ENCODE data around the gene GPX3.

The GPX3 gene

DNA sequence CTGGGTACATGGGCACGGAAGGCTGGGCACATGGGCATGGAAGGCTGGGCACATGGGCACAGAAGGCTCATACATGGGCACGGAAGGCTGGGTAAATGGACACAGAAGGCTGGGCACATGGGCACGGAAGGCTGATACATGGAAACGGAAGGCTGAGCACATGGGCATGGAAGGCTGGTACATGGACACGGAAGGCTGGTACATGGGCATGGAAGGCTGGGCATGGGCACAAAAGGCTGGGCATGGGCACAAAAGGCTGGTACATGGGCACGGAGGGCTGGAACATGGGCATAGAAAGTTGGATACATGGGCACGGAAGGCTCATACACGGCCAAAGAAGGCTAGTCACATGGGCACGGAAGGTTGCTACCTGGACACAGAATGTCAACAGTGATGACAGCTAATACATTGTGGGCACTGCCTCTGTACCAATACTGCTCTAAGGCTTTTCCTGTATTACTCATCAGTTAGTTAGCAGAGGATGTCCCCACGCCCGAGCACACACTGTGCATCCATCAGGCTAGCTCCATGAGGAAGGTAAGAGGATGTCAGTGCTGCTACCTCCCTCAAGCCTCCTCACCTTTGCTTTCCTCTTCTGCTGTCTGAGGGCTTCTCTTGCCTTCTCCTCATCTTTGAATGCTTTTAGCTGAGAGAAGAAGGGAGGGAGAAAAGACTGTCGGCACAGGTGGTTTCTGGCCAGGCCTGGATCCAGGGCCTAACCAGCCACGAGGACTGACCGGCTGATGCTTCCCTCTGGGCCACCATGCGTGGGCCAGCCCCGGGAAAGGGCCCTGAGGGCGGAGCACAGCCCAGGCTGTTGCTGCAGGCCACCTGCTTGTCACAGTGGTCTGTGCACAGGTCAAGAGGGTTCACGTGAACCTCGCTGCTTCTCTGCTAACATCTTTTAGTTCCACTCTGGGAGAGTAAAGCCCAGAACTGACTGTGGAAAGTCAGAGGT is 14.3 kb downstream of the GPX3 start:
- no peak for DNase-seq

DNA sequence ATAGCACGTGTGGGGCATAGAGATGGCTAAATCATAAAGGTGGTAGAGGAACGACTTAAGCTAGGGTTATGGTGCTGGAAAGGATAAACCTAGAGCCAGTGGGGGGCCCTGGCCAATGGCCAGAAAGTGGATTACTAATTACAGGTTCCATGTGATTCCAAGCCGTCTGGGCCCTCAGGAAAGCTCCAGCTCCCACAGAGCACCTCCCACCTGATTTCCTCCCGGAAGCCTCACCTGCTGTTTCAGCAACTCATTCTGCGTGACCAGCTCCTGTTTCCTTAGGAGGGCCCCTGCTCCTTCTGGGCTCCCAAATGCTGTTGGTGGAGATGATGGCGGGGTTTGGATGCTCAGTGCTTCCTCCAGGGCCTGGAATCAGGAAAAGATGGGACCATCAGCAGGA is 16.2 kb downstream of the GPX3 start:
- peak; percentile 36 to 70 for DNase-seq

DNA sequence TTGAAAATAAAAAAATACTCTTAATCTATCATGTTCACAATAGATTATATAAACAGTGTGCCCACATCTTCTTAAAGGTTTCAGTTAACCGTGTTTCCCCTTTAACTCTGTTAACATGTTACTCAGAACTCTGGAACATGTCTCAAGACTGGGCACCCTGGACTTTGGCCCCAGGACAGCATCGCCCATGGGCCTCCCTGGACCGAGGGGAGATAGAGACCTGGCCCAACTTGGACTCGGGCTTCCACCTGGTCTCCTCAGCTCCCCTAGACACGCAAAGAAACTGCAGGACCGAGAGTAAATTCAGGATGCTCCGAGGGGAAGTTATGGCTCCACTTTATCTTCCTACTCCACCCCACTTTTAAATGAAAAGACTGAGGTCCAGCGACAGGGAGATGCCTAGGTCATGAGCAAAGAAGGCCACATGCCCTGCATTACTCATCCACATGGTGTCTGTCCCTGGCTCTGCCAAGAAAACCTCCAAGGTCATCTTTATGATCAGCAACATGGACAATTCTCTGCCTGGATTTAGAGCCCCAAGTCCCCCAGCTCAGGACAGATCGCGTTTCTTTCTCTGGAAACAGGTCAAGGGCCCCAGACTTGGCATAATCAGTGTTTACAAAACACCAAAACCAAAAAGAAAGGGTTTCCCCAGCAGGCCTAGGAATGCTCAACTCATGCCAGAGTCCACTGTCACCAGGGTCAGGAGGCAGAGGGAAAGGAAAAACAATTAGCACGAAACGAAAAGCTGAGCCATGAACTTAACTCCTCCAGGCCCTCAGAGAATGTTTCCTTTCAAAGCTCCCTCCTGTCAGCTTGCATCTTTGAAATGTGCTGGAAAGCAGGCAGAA is 17.4 kb downstream of the GPX3 start:
- no peak for DNase-seq

DNA sequence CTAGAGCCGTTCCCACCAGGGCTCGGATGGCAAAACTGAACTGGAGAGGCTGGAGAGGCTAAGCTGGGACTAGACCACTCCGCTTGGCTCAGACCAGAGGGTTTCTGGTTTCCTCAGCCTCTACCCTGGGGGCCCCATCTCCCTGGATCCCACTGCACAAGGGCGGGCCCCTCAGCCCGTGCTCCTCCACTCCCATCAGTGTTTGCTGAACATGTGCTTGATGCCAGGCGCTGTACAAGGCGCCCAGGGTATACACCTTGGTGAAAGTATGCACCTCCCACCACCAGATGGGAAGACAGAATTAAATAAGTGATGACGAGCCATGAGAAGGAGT is 18.0 kb downstream of the GPX3 start:
- no peak for DNase-seq

DNA sequence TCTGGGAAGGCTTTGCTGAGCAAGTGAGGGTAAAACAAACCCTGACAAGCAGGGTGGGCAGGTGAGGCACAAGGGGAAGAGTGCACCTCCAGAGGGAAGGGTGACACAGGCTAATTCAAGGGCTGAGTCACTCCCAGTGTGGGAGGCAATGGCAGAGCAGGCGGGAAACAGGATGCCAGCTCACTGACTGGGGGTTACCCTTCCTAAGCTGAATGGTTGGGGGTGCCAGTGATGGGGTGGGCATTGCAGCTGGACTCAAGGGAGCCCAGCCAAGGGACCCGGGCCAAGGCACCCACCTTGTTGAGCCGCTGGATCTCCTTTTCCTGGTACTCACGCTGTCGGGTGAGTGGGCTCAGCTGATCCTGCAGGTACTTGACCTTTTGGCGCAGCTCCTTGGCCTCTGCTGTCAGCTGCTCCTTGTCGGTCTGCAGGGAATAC is 18.4 kb downstream of the GPX3 start:
- DNase-seq = no peak

DNA sequence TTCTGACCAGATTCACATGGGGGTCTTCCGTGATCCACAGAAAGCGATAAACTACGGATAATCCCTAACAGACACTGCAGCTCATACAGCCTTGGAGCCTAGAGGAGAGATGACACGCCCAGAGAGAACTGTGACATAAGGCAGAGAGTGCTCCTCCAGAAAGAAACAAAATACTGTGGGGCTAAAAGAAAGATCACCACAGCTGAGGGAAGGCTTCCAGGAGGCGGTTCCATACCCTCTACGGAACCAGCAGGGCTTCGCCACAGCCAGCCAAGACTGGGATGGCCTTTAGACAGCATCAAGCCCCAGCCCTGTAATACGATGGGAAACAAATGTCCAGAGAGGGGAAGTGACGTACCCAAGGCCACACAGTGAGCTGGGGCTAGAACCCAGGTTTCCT is 19.3 kb downstream of the GPX3 start:
- DNase-seq = no peak

DNA sequence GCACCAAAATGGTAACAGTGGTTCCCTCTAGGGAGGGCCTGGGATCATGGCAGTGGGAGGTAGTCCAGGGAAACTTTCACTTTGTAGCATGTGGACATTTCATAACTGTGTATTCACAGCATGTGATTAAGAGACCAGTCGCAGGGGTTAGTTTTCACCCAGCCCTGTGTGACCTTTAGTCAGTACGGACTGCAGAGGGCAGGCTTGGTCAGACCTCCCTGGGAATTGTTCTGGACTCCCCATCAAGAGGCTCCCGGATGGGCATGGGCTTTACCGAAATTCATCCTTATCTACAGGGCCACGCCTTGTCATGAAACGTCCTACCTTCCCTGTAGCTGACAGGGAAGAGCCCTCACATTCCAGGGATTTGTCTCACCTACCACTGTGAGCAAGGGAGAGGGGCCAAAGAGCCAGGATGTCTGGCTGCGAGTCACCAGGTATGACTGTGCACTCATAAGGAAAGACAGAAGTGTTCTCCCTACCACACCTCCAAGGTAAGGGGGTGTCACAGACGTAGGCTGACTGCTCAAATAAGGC is 19.9 kb downstream of the GPX3 start:
- no peak for DNase-seq

DNA sequence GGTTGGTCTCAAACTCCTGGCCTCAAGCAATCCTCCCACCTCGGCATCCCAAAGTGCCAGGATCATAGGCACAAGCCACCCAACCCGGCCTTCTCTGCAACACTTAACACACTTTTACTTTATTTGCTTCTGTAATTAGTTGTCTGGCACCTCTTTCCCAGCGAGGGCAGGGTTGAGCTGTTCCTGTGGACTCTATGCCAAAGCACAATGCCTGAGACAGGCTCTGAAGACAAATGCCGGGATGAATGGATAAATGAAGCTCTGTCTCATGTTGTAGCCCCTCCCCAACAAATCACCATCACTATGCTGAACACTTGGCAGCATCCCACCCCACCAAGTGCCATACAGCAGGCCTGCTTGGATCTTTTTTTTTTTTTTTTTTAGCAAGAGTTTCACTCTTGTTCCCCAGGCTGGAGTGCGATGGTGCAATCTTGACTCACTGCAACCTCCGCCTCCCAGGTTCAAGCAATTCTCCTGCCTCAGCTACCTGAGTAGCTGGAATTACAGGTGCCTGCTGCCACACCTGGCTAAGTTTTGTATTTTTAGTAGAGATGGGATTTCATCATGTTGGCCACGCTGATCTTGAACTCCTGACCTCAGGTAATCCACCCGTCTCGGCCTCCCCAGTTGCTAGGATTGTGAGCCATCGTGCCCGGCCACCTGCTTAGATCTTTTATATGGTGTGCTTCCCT is 21.3 kb downstream of the GPX3 start:
- no peak for DNase-seq

DNA sequence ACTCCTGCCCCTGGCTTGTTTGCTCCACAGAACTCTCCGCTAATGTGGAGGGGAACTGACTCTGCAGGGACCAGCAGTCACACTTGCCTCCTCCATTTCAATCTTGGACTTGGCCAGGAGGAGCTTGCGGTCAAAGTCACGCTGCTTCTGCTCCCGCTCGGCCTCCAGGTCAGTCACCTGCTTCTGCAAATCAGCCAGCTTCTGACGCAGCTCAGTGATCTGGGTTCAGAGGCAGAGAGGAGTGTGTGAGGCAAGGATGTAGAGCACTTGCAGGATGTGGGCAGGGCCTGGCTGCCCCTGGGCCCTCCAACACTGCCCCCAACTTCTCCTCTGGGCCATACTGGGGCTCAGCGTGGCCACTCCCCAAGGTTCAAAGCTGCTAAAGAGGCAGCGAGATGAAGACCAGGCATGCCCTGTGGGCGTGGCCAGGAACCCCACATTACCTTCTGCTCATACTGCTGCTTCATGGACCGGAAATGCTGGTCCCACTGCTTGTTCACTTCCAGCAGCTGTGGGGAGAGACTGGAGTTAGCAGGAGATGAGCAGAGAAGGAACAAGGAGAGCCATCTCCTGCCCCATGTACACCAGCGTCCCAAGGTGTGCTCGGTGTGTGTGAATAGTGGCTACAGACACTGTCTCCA is 22.2 kb downstream of the GPX3 start:
- no peak for DNase-seq

DNA sequence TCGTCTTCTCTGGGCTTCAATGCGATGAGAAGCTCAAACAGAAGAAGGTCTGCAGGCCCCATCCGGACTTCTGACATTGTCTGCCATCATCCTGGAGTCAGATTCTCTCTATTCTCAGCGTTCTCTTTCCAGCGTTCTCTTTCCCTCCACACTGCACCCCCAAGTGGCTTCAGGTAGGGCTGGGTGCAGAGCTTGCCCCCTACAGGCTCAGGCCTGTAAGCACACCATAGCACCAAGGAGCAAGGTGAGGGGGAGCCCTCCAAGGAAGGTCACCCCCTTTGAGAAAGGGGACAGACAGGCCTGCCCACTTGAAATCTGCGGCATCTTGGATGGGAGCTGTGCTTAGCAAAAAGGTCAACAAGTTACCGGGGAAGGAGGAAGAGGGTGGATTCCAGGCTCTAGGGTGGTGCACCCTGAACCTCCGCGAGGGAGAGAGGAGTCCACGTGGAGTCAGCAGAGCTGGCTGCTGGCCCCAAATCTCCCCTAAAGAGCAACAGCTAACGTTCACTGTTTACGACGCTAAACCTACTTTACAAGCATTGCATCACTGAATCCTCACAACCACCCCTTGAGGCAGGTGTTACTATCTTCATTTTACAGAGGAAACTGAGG is 27.5 kb downstream of the GPX3 start:
- no peak for DNase-seq

DNA sequence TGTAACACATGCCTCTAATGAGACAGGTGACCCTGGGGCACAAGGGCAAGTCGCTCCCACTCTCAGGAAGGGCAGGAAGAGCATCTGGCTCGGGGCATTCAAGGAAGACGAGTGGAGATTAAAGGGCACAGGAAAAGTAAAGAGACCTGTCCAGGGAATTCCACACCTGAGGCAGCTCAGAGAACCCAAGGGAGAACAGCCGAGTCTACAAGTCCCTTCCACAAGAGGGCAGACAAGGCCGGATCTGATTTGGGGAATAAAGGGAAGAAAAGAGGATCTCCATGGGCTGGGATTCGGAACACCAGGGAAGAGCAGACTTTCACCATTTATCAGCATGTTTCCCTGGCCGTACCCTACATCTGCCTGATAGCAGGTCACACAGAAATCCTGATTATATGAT is 28.1 kb downstream of the GPX3 start:
- DNase-seq = no peak

DNA sequence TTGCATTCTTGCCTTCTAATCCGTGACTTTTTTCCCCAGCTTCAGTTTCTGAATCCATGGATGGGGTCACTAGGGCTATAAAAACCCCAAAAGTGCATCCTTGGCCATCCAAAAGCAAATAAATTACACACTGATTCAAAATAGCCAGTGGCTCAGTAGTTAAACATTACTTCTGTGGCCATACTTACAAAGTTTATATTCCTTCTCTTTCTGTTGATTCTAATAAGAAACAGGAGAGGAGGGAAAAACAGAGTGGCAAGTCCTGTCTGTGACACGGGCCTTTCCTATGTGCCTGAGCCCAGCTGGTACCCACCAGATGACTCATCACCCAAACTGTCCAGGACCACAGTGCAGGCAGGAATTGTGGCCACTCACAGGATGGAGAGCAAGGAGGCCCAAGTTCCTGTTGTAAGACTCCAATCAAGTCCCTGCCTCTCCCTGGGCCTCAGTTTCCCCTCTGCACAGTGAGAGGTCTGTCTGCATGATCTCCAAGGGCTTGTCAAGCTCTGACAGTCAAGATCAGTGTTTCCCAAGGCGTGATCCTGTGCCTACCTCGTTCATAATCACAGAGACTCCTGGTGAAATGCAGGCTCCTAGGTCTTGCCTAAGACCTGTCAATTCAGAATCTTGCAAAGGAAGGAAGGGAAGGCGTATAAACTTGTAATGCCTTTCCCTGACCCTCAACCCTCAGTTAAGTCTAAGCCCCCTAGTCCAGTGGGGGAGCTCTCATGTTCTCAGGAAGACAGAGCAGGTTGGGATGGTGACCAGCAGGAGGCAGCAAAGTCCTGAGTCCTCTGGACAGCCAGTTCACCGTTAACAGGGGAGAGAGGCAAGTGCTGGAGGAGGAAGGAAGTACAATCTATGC is 30.9 kb downstream of the GPX3 start:
- DNase-seq = peak in 1 of 2 experiments; percentile 25

DNA sequence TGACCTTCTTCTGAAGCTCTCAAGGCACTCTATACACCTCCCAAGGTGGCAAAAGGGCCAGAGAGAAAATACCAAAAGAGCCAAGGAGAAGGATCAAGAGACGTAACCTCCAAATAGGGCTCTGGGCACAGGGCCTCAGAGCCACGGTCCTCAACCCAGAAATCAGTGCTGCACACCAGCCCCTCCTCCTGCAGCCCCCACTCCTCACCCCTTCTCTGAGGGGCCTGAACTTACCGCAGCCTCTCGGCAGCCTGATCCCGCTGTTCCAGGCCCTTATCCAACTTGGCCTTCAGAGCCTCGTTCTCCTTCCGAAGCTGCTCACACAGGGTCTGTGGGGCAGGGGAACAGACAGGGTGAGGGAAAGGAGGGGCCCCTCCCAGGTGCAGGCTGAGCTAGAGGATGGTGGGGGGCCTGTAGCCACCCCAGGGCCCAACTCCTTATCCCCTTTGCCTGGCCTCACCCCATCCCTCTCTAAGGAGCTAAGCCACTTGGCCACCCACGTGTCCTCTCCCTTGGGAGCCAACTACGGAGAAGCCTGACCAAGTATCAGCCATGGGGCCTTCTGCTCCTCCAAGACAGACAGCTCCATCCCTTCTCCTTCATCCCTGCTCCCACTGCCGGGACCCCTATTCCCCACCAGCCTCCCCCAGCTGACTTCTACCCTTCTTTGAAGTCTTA is 31.7 kb downstream of the GPX3 start:
- no peak for DNase-seq

DNA sequence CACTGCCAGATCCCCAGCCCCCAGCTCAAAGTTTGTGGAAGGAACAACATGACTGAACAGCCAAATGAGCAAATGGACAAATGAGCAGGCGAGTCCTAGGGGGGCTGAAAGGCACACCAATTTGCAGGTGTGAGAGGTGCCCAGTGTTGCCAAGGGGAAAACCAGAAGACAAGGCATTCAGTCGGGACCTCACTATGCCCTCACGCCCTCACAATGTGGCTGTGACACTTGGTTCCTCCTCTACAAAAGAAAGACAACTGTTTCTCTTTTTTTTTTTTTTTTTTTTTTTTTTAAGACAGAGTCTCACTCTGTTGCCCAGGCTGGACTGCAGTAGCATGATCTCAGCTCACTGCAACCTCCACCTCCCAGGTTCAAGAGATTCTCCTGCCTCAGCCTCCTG is 32.4 kb downstream of the GPX3 start:
- no peak for DNase-seq

DNA sequence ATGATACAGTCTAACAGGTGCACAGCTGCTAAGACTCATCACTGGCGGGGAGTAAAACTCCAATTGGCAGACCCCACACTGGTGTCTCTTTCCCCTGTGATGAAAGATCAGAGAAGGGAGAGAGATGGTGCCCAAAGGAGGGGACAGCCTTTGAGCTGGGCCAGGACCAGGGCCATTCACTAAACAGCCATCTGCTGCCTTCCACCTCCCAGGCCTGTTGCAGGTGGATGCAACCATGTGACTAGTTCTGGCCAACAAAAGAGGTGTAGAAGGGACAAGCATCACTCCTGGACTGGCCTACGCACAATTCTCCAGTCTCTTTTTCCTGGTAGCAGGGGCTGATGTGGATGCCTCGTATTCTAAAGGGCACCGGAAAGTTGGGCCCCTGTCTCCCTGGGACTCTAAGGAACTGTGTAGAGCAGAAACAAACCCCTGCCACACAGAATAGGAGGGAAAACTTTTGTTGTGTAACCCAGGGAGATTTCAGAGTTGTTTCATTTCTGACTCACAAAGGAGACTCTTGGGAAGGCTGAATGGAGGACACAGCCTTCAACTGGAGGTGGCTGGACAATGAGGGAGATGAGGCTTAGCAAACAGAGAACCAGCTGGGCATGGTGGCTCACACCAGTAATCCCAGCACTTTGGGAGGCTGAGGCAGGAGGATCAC is 33.5 kb downstream of the GPX3 start:
- DNase-seq = no peak

DNA sequence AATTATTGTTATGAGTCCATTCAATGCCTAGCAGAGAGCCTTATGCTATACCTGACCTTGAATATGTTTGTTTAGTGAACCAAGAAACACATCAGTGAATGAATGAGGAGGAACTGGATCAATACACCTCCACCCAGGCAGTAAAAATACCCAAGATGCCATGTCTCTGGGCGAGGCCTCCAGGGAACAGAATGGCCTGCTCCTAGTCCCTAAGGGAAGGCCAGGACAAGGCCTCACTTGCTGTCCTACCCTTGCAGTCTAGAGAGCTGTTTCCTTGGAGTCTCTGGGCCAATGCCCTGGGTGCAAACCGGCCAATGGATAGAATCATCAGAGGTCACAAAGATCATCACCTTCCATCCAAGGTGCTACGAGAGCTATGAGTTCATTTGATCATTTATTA is 34.3 kb downstream of the GPX3 start:
- DNase-seq = no peak

DNA sequence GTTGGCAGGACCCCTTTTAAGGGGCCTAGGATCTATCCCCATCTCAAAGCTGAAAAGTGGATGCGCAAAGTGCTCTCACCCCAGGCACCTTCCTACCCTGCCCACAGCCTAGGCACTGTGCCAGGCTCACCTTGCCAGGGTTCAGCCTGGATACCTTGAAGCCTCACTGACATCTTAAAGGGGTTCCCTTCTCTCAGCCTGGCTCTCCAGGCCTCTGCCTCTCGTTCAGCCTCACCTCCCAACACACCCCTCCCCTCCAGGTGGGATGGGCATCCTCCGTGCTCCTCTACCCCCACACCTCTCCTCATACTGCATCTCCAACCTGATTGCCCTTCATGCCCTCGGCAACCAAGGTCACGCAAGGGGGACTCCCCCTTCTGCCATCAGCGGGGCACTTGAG is 34.9 kb downstream of the GPX3 start:
- DNase-seq = no peak

DNA sequence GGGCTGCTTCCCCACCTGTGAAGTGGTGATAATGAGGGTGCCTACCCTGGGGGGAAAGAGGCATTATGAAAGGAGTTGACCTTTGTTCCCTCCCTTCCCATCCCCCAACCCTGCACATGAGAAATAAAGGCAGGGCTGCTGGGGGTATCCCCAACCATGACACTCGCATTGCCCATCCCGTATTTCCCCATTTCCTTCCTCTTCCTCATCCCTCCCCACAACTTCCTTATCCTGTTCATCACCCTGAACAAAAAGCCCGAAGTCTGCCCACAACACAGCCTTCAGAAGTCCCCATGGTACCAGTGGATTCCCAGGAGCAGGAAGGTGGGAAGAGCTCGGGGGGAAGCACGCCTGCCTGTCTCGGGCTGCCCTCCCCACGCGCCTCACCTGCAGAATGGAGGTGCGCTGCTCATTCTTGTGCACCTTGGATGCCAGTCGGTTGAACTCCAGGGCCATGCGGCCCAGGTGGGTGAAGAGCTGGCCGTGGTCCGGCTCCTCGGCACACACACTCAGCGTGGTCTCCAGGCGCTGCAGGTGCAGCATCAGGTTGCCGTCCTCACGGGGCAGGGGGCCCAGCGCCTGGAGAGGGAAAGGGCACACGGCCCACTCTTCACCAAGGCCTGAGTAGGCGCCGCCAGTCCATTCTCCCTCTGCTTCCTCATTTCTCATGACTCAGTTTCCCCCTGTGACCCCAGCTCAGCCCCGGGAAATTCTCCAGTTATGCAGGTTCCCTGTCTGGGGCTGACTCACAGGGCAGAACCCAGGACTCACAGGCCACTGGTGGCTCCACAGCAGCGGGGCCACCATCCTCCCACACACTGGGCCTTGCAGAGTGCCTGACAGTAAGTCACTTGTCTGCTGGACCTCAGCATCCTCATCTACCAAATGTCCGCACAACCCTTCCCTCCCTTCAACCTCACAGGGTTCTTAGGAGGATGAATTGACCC is 36.3 kb downstream of the GPX3 start:
- DNase-seq = no peak

DNA sequence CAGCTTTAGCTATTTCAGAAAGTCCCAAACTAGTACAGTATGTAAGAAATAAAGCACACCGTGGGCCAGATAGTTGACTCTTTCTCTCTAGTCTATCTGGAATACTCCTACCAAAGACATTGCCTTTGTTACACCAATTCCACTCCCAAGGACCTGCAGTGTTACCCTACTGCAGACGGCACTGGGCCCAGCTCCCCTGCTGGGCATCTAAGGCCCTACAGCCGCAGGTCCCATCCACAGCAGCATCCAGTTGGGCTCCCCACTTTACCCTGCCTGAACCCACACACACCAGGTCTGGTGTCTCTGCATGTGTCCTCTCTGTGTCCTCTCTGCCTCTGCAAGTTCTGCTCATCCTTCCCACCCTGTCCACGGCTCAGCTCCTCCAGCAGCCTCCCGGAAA is 37.9 kb downstream of the GPX3 start:
- no peak for DNase-seq

All from NCI-H2081 (cell line).